ENCODE data around the gene CD63.

Gene CD63

DNA sequence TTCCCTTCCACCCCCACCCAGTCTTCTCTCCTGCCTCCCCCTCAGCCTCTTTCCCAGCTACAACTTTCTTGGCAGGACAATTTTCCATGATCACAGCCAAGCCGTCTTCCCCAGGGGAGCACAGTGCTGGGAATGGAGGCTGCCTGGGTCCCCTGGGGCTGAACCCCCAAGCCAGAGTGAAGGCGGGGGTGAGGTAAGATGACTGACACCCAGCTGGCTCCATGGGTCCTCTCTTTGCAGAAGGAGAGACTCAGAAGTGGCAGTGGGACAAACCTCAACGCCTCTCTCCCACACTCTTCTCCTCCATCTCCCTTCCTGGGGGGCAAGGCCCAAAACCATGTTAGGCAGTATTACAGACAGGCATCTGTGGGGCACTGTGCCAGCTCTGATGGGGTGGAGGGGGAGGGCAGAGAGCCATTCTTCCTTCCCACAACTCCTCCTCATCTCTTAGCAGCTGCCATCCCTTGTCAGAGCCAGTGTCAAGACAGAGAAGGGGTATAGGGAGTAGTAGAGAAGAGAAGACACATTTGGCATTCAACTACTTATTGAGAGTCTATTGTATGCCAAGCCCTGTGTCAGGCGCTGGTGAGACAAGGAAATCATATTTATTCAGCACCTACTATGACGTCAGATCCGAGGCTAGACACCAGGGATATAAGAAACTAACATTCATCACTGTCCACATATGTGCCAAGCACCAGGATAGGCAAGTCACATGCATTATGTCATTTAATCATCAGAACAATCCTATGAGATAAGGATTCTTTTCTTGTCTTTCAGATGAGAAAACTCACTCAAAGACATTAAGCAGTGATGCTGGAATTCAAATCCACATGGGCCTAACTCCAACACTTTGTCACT, 24.7 kb downstream of the CD63 start:
- Histone ChIP-seq H3K4me3 (ENCODE audit: low read length in 2 of 2) (peak overlapping the region; percentile 91 to 93), H3K27me3 (ENCODE audit: control insufficient read depth in 1 of 2, insufficient read depth in 2 of 2, low read length in 2 of 2) (no peaks in the 10 kb centered on the region), H3K4me1 (ENCODE audit: control insufficient read depth, insufficient read depth, low read length) (peaks cover 78% of the 10 kb centered on the region), H3K9ac (ENCODE audit: low read length in 2 of 2) (peak overlapping the region; percentile 82 to 95), H3K9me3 (ENCODE audit: control insufficient read depth in 2 of 2, low read length in 2 of 2) (no peaks in the 10 kb centered on the region), H3K27ac (ENCODE audit: low read length) (peak overlapping the region; percentile 91), H3K36me3 (ENCODE audit: control insufficient read depth in 2 of 2, insufficient read depth in 2 of 2, low read length in 2 of 2) (peaks cover 16 to 19% of the 10 kb centered on the region in 2 donors)

DNA sequence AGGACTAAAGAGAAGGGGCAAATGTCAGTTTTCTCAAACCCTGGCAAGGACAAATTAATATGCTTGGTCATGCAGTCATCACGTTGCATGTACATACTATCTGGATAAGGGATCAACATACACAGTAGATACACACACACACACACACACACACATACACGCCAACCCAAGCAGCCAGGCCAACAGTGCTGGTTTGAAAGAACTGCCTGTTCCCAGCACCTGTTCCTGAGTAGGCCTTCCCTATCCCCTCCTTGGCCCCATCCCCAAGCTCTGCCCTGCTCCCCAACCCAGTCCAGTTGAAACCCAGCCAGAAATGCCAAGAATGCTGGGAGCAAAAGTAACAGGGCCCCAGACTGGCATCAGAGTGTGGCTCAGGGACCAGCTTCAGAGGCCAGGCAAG, 25.5 kb downstream of the CD63 start:
- H3K4me3 ChIP-seq (ENCODE audit: low read length in 2 of 2) = peak overlapping the region; percentile 91 to 93
- H3K36me3 ChIP-seq (ENCODE audit: control insufficient read depth in 2 of 2, insufficient read depth in 2 of 2, low read length in 2 of 2) = peaks cover 23% of the 10 kb centered on the region in 2 donors
- peaks cover 72% of the 10 kb centered on the region for H3K4me1 ChIP-seq (ENCODE audit: control insufficient read depth, insufficient read depth, low read length)
- peak overlapping the region; percentile 91 for H3K27ac ChIP-seq (ENCODE audit: low read length)
- no peaks in the 10 kb centered on the region for H3K27me3 ChIP-seq (ENCODE audit: control insufficient read depth in 1 of 2, insufficient read depth in 2 of 2, low read length in 2 of 2)
- H3K9me3 ChIP-seq (ENCODE audit: control insufficient read depth in 2 of 2, low read length in 2 of 2) = no peaks in the 10 kb centered on the region
- H3K9ac ChIP-seq (ENCODE audit: low read length in 2 of 2) = peak overlapping the region; percentile 82 to 95

DNA sequence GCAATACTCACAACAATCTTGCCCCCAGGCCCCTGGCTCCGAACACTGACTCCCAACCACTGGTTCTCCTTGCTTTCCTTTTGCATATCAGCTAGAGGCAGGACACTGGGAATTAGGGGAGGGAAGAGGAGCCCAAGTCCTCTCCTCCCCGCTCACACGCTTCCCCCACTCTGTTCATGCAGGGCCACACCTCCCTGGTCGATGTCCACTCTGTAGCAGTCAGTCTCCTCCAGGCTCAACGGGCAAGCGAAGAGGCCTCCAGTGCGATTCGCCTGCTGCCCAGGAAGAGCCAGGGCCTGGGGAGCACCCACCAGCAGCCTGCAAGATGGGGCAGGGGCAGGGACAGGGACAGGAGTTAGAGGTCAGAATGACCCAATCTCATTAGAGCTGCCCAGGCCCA, 25.9 kb downstream of the CD63 start:
- peak overlapping the region; percentile 91 for H3K27ac ChIP-seq (ENCODE audit: low read length)
- H3K9me3 ChIP-seq (ENCODE audit: control insufficient read depth in 2 of 2, low read length in 2 of 2) = no peaks in the 10 kb centered on the region
- peaks cover 71% of the 10 kb centered on the region for H3K4me1 ChIP-seq (ENCODE audit: control insufficient read depth, insufficient read depth, low read length)

GRCh38 chr12:55700255-55701018, 28.4 kb downstream of the CD63 start:
- H3K9me3 ChIP-seq (ENCODE audit: control insufficient read depth in 2 of 2, low read length in 2 of 2) = no peaks in the 10 kb centered on the region
- no peak overlapping the region for H3K4me3 ChIP-seq (ENCODE audit: low read length in 2 of 2)
- H3K27me3 ChIP-seq (ENCODE audit: control insufficient read depth in 1 of 2, insufficient read depth in 2 of 2, low read length in 2 of 2) = no peaks in the 10 kb centered on the region
- H3K36me3 ChIP-seq (ENCODE audit: control insufficient read depth in 2 of 2, insufficient read depth in 2 of 2, low read length in 2 of 2) = peaks cover 44% of the 10 kb centered on the region in 2 donors
- H3K27ac ChIP-seq (ENCODE audit: low read length) = peak overlapping the region; percentile 37
- H3K9ac ChIP-seq (ENCODE audit: low read length in 2 of 2) = no peak overlapping the region
- peaks cover 54% of the 10 kb centered on the region for H3K4me1 ChIP-seq (ENCODE audit: control insufficient read depth, insufficient read depth, low read length)

More for the DNA sequence above, 25.9 kb downstream of the CD63 start:
- peak overlapping the region in 1 of 2 donors; percentile 82 for H3K9ac ChIP-seq (ENCODE audit: low read length in 2 of 2)
- peaks cover 23 to 27% of the 10 kb centered on the region in 2 donors for H3K36me3 ChIP-seq (ENCODE audit: control insufficient read depth in 2 of 2, insufficient read depth in 2 of 2, low read length in 2 of 2)
- H3K27me3 ChIP-seq (ENCODE audit: control insufficient read depth in 1 of 2, insufficient read depth in 2 of 2, low read length in 2 of 2) = no peaks in the 10 kb centered on the region
- peak overlapping the region; percentile 91 to 93 for H3K4me3 ChIP-seq (ENCODE audit: low read length in 2 of 2)

GRCh38 chr12:55699471-55700055, 29.2 kb downstream of the CD63 start:
- Histone ChIP-seq H3K4me1 (ENCODE audit: control insufficient read depth, insufficient read depth, low read length) (peaks cover 45% of the 10 kb centered on the region), H3K27me3 (ENCODE audit: control insufficient read depth in 1 of 2, insufficient read depth in 2 of 2, low read length in 2 of 2) (no peaks in the 10 kb centered on the region), H3K9me3 (ENCODE audit: control insufficient read depth in 2 of 2, low read length in 2 of 2) (no peaks in the 10 kb centered on the region), H3K27ac (ENCODE audit: low read length) (peak overlapping the region; percentile 41), H3K9ac (ENCODE audit: low read length in 2 of 2) (peak overlapping the region in 1 of 2 donors; percentile 29), H3K4me3 (ENCODE audit: low read length in 2 of 2) (no peak overlapping the region), H3K36me3 (ENCODE audit: control insufficient read depth in 2 of 2, insufficient read depth in 2 of 2, low read length in 2 of 2) (peaks cover 52% of the 10 kb centered on the region in 2 donors)

GRCh38 chr12:55698965-55699364, 29.8 kb downstream of the CD63 start:
- H3K27me3 ChIP-seq (ENCODE audit: control insufficient read depth in 1 of 2, insufficient read depth in 2 of 2, low read length in 2 of 2) = no peaks in the 10 kb centered on the region
- H3K4me1 ChIP-seq (ENCODE audit: control insufficient read depth, insufficient read depth, low read length) = peaks cover 40% of the 10 kb centered on the region
- H3K9me3 ChIP-seq (ENCODE audit: control insufficient read depth in 2 of 2, low read length in 2 of 2) = no peaks in the 10 kb centered on the region
- no peak overlapping the region for H3K9ac ChIP-seq (ENCODE audit: low read length in 2 of 2)
- H3K27ac ChIP-seq (ENCODE audit: low read length) = peak overlapping the region; percentile 41
- no peak overlapping the region for H3K4me3 ChIP-seq (ENCODE audit: low read length in 2 of 2)
- peaks cover 57 to 58% of the 10 kb centered on the region in 2 donors for H3K36me3 ChIP-seq (ENCODE audit: control insufficient read depth in 2 of 2, insufficient read depth in 2 of 2, low read length in 2 of 2)

DNA sequence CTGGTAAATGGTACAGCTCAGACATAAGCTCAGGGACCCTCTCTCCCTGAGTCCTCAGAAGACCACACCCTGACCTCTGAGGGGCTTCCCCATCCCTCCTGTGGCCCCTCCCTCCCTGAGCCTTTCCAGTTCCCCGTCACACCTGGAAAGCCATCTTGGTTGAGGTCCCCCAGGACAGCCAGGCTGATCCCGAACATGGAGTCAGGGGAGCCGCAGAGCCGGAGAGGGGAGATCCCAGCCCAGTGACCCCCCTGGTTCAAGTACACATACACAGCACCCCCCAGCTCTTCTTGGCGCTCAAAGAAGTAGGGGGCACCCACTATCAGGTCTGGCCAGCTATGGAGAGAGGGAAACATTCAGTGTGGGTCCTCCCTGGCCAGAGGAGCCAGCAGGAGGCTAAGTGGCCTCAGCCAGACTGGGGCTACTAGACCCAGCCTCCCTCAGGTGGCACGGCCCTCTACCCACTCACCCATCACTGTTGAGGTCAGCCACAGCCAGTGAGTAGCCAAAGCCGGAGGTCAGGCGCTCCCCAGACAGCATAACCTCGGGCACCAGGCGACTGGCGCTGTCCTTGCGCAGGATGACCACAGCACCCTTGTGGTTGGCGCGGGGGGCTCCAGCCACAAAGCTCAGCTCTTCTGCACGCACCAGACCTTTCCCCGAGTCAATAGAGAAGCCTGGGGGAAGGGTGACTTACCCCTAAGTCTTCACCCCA, 30.4 kb downstream of the CD63 start:
- Histone ChIP-seq H3K9ac (ENCODE audit: low read length in 2 of 2) (no peak overlapping the region), H3K4me1 (ENCODE audit: control insufficient read depth, insufficient read depth, low read length) (peaks cover 34% of the 10 kb centered on the region), H3K36me3 (ENCODE audit: control insufficient read depth in 2 of 2, insufficient read depth in 2 of 2, low read length in 2 of 2) (peaks cover 62 to 63% of the 10 kb centered on the region in 2 donors), H3K27me3 (ENCODE audit: control insufficient read depth in 1 of 2, insufficient read depth in 2 of 2, low read length in 2 of 2) (no peaks in the 10 kb centered on the region), H3K27ac (ENCODE audit: low read length) (peak overlapping the region; percentile 41), H3K9me3 (ENCODE audit: control insufficient read depth in 2 of 2, low read length in 2 of 2) (no peaks in the 10 kb centered on the region), H3K4me3 (ENCODE audit: low read length in 2 of 2) (no peak overlapping the region)

DNA sequence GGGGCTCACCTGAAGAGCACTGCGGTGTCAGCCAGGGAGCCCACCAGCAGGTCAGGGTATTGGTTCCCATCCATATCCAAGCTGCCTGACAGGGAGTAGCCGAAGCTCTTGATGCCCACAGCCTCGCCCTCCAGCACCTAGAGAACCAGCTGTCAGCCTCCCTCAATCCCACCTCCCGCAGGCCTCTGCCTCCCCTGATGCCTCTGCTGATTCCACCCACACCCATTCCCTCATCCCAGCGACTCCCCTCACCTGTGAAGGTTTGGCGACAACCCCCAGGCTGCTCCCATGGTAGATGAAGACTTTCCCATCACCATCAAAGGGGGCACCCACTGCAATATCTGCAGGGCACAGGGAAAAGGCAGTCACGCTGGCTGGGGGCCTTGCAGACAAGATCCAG, 31.1 kb downstream of the CD63 start:
- peaks cover 65 to 66% of the 10 kb centered on the region in 2 donors for H3K36me3 ChIP-seq (ENCODE audit: control insufficient read depth in 2 of 2, insufficient read depth in 2 of 2, low read length in 2 of 2)
- H3K27ac ChIP-seq (ENCODE audit: low read length) = no peak overlapping the region

DNA sequence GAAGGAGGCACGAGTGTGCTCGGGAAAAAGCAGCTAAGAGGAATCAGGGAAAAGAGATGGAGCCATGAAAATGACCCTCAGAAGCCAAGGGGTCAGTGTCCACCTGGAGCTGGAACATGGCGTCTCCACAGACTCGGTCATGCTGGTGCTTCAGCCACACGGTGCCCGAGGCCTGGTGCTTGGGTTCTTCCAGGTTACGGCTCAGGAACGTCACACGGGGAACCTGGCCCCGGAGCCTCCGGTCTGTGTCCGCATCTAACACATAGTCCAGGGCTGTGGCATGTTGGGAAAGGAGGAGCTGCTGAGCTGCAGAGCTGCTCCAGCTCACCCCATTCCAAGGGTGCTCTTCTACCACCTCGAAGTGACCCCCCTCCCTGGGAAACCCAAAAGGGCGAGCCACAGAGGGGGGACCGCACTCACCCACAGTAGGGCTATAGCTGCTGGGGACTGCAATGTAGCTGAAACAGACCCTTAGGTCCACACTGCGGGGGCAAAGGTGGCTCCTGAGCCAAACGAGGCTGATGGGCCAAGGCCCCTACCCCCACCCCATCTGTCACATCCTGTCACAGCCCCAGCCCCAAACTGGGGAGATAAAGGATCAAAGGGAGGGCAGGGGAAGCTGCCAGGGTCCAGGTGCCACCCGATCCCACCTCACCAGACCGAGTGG, 31.9 kb downstream of the CD63 start:
- H3K9me3 ChIP-seq (ENCODE audit: control insufficient read depth in 2 of 2, low read length in 2 of 2) = no peaks in the 10 kb centered on the region
- no peak overlapping the region for H3K4me3 ChIP-seq (ENCODE audit: low read length in 2 of 2)
- no peak overlapping the region for H3K27ac ChIP-seq (ENCODE audit: low read length)
- no peak overlapping the region for H3K9ac ChIP-seq (ENCODE audit: low read length in 2 of 2)
- peaks cover 25% of the 10 kb centered on the region for H3K4me1 ChIP-seq (ENCODE audit: control insufficient read depth, insufficient read depth, low read length)
- no peaks in the 10 kb centered on the region for H3K27me3 ChIP-seq (ENCODE audit: control insufficient read depth in 1 of 2, insufficient read depth in 2 of 2, low read length in 2 of 2)
- H3K36me3 ChIP-seq (ENCODE audit: control insufficient read depth in 2 of 2, insufficient read depth in 2 of 2, low read length in 2 of 2) = peaks cover 66 to 70% of the 10 kb centered on the region in 2 donors

More for the DNA sequence above, 31.1 kb downstream of the CD63 start:
- Histone ChIP-seq H3K27me3 (ENCODE audit: control insufficient read depth in 1 of 2, insufficient read depth in 2 of 2, low read length in 2 of 2) (no peaks in the 10 kb centered on the region), H3K9ac (ENCODE audit: low read length in 2 of 2) (no peak overlapping the region), H3K4me1 (ENCODE audit: control insufficient read depth, insufficient read depth, low read length) (peaks cover 27% of the 10 kb centered on the region), H3K4me3 (ENCODE audit: low read length in 2 of 2) (no peak overlapping the region), H3K9me3 (ENCODE audit: control insufficient read depth in 2 of 2, low read length in 2 of 2) (no peaks in the 10 kb centered on the region)

DNA sequence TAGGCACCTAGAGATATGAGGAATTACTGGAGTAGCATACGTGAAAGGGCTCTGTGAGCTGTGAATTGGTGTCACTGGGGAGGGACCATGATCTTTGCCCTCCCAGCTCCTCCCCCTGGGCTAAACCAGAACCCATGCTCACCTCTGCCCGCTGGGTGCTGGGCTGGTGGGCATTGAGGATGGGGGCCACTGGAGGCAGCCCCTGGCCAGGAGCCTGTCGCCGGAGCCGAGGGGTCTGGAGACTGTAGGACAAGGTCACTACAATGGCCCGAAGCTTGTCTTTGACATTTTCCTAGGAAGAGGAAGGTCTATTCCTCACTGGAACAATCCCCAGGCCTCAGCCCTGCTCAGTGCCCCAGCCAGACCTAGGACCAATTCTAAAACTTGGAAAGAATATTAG, 32.7 kb downstream of the CD63 start:
- Histone ChIP-seq H3K4me1 (ENCODE audit: control insufficient read depth, insufficient read depth, low read length) (peaks cover 23% of the 10 kb centered on the region), H3K27ac (ENCODE audit: low read length) (no peak overlapping the region), H3K36me3 (ENCODE audit: control insufficient read depth in 2 of 2, insufficient read depth in 2 of 2, low read length in 2 of 2) (peaks cover 68 to 73% of the 10 kb centered on the region in 2 donors)

More for the DNA sequence above, 32.7 kb downstream of the CD63 start:
- no peaks in the 10 kb centered on the region for H3K9me3 ChIP-seq (ENCODE audit: control insufficient read depth in 2 of 2, low read length in 2 of 2)
- H3K27me3 ChIP-seq (ENCODE audit: control insufficient read depth in 1 of 2, insufficient read depth in 2 of 2, low read length in 2 of 2) = no peaks in the 10 kb centered on the region
- H3K9ac ChIP-seq (ENCODE audit: low read length in 2 of 2) = no peak overlapping the region
- no peak overlapping the region for H3K4me3 ChIP-seq (ENCODE audit: low read length in 2 of 2)
